HG03108 (cell line): Measurements from ENCODE around the gene EXOC6B.

Source experiments
- ATAC-seq: cut with Tn5 transposase; IDR thresholded peaks from one replicate; pipeline ENCODE4 v1.9.1; 2021; ENCODE audit warnings: moderate library complexity; ENCODE audit not compliant: unreplicated experiment

Gene EXOC6B

DNA sequence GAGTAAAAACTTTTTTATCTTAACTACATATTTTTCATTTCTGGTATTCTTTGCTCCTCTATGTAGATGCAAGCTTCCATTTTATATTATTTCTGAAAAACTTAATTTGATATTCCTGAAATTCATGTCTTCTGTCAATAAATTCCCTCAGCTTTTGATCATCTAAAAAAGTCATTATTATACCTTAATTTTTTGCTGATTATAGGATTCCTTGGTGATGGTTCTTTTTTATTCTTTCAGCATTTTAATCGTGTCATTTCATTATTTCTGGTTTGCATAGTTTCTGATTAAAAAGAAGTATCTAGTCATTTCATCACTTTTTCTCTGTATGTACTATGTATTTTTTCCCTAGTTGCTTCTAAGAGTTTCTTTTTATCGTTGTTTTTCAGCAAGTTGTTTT, 436.4 kb downstream of the EXOC6B start:
- no peak for ATAC-seq

DNA sequence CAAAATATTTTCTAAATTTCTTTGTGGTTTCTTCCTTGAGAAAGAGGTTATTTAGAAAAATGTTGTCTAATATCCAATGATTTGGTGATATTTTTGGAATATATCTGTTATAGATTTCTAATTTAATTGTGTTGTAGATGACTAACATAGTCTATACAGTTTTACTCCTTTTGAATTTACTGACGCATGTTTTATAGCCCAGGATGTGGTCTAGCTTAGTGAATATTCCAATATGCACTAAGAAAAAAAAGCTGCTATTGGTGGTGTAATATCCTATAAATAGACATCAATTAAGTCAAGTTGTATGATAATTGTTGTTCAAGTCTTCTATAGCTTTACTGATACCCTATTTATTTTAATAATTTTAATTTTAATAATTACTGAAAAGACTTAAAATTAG, 437.6 kb downstream of the EXOC6B start:
- ATAC-seq: no peak

DNA sequence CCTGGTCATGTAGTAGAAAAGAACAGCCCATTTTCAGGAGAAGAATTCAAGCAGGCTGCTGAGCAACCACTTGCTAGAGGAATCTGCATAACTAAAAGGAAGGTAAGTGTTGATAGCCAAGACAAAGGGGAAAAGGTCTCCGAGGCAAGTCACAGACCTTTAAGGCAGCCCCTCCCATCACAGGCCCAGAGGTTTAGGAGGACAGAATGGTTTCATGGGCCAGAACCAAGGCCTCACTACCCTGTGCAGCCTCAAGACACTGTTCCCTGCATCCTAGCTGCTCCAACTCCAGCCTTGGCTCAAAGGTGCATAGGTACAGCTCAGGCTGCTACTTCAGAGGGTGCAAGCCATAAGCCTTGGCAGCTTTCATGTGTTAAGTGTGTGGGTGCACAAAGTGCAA, 439.5 kb downstream of the EXOC6B start:
- ATAC-seq: no peak

DNA sequence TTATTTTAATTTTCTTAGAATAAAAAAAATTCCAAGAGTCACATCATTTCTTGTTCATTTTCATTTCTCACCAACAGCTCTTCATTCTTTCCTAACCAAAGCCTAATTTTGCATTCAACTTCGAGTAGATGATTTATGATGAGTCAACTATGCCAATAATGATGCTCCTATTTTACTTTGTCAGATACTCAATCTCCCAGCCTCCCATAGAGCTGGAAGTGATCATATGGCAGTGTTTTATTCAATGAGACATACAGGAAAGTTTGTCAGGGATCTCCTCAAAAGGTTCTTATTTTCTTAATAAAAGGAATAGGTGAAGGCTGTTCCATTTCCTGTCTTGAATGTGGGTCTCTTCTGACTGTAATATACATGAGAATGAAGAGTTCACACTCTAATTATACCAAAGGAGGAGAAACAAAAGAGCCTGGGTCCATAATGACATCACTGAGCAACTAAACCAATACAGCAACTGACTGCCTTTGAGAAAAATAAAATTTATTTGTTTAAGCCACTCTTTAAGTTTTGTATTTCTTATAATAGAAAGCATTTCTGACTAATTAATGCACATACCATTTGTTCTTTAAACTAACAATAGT, 447.0 kb downstream of the EXOC6B start:
- ATAC-seq: no peak

DNA sequence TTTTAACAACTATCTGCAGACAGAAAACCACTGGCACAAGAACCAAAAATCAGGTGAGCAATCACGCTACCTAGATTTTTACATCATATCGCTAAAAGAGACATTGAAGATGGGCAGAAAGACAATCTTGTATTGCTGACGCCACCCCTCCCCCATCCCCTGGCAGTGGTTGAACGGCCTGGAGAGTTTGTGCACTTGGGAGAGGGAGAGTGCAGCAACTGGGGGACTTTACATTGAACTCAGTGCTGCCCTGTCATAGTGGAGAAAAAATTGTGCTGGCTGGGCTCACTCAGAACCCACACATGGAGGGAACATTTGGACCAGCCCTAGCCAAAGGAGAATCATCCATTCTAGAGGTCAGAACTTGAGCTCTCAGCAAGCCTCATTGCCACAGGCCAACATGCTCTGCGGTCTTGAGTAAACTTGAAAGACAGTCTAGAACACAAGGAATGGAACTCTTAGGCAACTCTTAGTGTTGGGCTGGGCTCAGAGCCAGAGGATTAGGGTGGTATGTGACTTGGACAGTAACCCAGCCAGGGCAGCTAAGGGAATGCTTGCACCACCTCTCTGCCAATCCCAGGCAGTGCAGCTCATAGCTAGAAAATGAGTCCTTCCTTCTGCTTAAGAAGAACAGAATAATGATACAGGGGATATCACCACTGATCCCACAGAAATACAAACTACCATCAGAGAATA, 458.2 kb downstream of the EXOC6B start:
- no peak for ATAC-seq

DNA sequence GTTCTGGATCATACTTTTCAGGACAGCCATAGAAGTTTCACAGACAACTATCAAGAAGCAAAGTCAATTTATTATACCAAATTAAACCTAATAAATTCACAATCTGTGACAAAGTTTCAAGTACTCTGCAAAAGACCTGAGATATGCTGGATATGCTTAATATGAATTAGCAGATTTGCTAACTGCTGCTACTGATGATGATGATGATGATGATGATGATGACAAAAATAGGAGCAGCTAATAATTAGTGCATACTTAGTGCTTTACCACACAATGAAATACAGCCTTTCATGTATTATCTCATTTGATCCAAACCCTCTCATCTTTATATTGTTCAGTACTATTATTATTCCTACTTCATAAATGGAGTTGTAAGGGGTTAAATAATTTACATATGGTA, 462.4 kb downstream of the EXOC6B start:
- ATAC-seq: no peak

DNA sequence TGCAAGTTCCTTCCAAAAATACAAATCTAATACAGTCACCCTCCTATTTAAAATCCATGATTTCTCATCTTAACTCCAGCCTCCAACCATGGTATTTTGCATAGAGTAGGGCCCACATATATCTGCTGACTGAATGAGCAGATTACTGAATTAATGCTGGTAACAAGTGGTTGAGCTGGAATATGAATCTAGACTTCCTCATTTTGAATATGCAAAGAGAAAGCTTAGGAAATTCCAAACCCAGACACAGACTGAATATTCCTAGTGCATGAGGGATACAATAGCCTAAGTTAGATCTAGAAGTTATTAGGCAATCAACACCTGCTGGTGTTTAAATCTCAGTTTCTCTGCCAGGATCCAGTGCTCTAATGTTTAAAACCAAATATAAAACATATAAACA, 463.1 kb downstream of the EXOC6B start:
- no peak for ATAC-seq

DNA sequence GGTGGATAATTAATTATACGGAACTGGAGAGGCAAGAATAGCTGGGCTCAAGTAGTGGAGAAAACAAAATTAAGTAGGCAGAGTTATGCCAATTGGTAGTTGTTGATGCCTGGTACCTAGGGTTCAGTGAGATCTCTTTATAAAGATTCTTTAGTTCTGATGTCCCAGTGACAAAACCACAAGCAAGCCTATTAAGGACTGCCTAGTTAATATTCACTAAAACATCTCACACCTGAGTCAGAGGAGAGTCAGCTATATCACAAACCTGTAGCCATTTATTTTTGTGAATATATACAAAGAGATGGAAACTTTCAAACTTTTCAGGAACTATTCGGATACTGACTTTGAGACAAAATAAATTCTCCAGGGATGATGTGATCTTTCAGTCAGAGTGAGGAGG, 464.3 kb downstream of the EXOC6B start:
- no peak for ATAC-seq

DNA sequence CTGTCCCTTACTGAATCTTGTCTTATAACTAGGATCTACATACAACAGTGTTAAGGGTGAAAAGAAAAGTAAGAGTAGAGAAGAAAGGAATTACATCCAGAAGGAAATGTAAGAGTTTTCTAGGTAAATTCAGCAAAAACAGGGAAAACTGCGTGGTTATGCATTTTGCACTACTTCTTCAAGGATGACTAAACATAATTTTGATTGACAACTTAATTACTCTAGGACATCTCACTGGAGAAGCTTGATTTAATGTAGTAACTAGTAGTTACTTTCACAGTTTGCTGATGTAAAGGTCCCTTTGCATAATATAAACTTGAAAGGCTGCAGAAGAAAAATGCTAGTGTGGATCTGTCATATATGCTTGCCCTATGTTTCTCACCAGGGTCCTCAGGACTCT, 464.8 kb downstream of the EXOC6B start:
- ATAC-seq: no peak

DNA sequence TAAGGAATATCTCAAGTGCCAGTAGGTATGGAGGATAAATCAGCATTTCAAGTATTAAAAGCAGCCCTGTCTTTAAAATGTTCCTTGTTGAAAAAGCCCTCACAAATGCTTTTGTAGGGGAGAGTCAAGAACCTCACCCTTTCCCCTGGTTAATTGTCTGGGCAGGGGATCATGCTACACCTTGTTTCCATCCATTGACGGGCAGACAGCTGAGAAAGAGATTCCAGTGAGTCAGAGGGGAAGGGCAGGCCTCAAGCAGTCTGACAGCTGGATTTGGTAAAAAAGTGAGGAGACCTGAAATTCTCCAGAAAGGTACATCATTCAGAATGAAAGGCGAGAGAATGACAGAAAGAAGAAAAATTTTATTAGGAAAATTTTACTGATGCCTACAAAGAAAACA, 475.0 kb downstream of the EXOC6B start:
- ATAC-seq: no peak

DNA sequence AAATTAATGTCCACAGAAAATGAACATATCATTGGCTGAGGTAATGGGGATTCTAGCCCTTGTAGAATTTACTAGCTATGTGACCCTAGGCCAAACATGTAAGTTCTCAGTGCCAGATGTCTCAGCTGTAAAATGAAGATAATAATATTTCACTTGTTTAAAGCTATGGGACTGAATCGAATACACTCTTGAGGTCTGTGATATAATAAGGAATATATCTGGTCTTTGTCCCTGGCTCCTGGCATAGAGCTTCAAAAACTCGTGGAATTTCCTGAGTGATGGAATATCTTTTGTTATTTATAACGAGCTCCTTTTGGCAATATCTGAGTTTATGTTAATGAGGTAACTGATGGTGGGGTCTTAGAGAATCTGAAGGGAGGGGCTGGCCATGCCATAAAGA, 476.8 kb downstream of the EXOC6B start:
- ATAC-seq: no peak

DNA sequence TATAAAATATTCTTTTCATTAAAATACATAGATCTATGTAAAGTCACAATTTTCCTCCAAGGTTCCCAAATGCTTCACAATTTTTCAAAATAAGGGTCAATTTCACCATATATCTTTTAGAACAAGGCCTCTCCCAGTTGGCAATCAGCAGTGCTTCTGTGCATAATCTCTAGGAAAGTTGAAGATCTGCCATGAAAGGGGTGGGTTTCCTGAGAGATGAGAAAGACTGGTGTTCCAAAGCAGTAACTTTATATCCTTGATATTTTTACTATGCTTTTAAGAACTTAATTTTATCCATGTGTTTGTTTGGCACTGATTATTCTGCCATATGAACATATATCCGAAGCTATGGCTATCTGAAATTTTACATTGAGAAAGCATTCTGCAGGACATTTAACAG, 478.8 kb downstream of the EXOC6B start:
- no peak for ATAC-seq

DNA sequence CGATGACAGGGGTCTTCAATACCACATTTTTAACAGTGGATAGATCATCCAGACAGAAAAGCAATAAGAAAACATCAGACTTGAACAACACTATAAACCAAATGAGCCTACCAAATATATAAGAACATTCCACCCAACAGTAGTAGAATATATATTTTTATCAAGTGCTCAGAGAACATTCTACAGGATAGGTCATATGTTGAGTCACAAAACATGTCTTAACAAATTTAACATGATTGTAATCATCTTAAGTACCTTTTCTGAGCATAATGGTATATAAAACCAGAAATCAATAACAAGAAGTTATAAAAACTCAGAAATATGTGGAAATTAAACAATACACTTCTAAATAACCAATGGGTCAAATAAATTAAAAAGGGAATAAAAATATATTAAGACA, 484.2 kb downstream of the EXOC6B start:
- ATAC-seq: no peak

DNA sequence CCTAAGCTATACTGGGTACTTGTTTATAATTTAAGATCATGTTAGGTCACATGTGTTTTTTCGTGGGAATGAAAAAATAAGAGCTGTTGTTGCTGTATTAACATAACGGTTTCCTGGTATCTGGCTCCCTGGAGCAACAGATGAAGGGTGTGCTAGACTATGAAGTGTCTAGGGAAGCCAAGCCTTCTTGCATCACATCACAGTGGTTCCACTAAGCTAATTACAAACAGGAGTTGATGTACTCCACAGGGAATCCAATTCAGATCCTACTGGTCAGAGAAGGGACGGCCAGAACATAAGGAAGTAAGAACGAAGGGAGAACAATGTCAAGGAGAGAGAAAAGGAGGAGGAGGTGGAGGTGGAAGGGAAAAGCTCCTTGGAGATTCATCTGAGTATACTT, 485.2 kb downstream of the EXOC6B start:
- ATAC-seq: no peak

DNA sequence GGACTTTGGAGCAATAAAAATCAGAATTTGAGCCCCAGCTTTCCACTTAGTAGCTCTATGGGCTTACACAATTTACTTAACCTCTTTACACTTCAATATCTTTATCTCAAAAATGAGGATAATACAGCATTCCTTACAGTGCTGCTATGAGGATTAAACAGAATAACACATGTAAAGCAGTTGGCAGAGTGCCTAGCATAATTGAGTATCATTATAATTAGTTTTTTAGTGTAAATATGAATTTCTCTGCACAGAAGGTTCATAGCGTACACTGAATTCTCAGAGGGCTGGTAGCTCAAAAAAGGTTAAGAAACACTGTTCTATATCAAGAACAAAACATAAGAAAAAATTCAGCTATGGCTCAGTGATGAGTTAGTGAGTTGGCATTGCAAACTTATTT, 487.8 kb downstream of the EXOC6B start:
- ATAC-seq: no peak

DNA sequence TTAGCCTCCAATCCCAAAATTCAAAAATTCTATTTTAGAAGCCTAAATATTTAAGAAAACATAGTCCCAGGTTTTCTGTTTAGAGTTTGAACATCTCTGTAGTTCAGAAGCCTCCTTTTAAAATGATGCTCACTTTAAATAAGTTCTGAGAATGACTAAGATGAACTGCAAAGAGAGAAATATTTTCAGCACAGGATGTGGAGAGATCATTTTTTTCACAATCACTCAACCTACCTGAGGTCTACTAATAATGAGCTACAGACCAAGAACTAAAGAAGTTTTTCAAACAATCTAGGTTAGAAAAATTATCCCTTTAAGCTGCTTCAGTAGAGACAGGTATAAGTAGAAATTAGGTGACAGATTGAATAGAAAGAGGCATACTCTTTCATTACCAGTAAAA, 493.1 kb downstream of the EXOC6B start:
- ATAC-seq: no peak

DNA sequence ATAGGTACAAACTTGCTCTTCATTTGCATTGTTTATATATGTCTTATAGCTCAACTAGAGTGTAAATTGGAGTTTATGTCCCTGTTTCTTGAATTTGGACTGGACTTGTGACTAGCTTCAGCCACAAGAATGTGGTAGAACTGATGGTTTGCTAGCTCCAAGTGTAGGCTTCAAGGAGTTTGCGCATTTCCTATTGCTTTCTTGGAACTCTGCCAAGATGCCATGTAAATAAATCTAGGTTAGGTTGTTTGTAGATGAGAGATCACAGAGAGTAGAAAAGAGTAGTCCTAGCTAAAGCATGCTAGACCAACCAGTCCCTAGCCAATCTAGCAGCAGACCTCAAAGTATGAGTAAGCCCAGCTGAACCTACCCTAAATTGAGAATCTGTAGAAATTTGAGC, 495.2 kb downstream of the EXOC6B start:
- ATAC-seq: no peak

DNA sequence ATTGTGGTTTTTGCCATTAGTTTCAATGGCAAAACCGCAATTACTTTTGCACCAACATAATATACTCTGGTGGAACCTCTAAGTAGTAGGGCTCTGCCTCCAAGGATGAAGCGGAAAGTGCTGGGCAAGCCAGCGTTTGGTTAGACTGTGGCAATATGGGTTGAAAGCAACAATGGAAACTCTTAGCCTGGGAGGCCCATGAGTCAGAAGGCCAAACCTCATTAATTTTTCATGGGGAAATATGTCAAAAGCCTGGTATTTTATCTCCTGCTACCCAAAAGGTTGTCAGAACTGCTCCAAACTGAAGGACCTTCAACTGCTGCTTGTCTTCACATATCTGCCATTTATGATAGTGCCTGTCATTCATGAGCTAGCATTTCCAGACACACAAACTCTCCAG, 499.1 kb downstream of the EXOC6B start:
- no peak for ATAC-seq

DNA sequence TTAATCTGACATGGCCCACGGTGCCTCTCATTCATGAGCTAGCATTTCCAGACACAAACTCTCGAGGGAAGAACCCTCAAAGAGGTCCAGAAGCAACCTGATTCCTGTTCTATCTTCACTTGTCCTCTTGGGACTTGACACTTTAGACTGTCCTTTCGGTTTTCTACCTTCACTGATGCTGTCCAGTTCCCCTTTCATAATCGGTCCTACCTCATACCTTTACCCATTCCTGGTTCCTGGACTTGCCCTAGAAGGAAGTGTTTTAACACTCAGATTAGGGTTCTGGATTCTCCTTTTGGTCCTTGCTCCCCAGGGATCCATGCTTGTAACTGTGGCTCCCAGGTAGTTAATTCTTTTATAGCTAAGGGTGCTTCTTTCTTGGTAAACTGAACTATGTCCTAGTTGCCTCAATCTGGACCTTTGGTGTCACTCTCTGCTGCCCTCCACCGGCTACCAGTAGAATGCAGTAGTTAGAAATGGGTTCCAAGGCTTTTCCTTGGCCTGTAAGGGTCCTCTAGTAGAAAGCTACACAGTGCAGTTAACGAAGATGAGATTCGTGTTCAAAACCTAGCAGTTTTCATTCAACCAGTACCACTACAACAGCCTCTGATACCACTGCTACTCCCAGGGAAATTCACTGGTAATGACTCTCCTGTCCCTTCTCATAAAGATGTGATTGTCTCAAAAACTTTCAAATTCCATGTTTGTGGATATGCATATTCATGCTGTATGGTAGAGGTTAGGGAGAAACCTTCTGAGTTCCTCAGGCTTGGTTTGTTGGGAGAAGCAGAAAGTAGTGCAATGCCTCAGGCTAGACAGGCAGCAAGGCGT, 500.0 kb downstream of the EXOC6B start:
- ATAC-seq: no peak

DNA sequence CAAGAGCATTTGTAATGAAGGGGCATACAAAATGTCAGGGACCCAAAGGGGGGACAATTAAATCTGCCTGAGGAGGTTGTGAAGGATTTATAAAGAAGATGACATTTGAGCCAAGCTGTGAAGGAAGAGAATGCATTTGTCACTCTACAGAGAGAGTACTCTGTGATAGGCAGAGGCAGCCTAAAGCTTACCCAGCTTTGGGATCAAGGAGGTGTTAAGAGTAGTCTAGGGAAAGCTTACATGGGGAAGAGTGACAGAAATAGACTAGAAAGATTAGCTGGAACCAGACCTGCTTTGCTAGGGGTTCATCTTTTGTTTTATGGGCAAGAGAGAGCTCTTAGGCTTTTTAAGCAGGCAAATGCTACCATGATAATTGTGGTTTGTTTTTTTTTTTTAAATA, 509.1 kb downstream of the EXOC6B start:
- ATAC-seq: no peak

DNA sequence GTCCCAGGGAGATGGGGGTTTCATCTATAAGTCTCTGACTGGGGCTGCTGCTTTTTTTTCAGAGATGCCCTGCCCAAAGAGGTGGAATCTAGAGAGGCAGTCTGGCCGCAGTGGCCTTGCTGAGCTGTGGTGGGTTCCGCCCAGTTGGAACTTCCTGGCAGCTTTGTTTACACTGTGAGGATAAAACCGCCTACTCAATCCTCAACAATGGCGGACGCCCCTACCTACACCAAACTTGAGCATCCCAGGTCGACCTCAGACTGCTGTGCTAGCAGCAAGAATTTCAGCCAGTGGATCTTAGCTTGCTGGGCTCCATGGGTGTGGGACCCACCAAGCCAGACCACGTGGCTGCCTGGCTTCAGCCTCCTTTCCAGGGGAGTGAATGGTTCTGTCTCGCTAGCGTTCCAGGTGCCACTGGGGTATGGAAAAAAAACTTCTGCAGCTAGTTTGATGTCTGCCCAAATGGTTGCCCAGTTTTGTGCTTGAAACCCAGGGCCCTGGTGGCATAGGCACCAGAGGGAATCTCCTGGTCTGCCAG, 525.6 kb downstream of the EXOC6B start:
- ATAC-seq: no peak

DNA sequence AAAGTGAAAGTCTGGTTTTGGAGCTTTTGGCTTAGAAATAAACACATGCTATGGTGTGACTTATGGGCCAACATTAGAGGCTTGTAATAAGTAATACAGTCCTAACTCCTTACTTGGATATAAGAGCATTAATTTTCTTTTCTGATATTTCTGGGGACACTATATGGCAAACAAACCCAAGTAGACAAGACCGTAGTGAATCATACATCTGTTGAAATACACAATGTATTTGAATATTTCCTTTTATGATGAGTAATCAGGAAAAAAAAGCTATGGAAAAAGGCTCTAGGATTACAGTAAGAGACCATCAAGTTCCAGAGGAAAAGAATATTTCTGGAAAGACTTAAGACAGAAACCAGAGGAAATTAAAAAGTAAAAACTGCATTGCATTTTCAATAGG, 532.2 kb downstream of the EXOC6B start:
- ATAC-seq: no peak
